ENCODE results near the gene C22orf39. TPM values are rescaled to one million over a fixed set of nuclear protein-coding genes. Genes with fewer than 3 reads are reported as not detected.

C22orf39 gene
- total RNA-seq, 1 donor from 2014 or later, result 25.3 TPM

- no peak for TF ChIP-seq CTCF (IDR thresholded peaks at IDR 0.05; ENCODE audit: insufficient read depth, low read length, severe bottlenecking)
These were observed 16.3 kb upstream of the C22orf39 start for GRCh38 chr22:19463491-19464469.

GRCh38 chr22:19463008-19463407 lies 15.5 kb upstream of the C22orf39 start:
- DNase-seq (ENCODE audit: low read depth) (no peak), FAIRE-seq (no peak)
- Histone ChIP-seq H3K36me3 (ENCODE audit: control insufficient read depth, insufficient read depth, low read length) (peaks cover 25% of the 10 kb centered on the region), H3K4me3 (ENCODE audit: low read depth, low read length) (no peak overlapping the region), H3K27me3 (ENCODE audit: control insufficient read depth, insufficient read depth, low read length) (no peaks in the 10 kb centered on the region)
- TF ChIP-seq CTCF (IDR thresholded peaks at IDR 0.05; ENCODE audit: insufficient read depth, low read length, severe bottlenecking), result no peak

More at GRCh38 chr22:19463491-19464469, 16.3 kb upstream of the C22orf39 start:
- DNase-seq (ENCODE audit: low read depth), result no peak
- H3K36me3 ChIP-seq (ENCODE audit: control insufficient read depth, insufficient read depth, low read length), result peaks cover 29% of the 10 kb centered on the region
- no peak for FAIRE-seq
- no peak overlapping the region for H3K4me3 ChIP-seq (ENCODE audit: low read depth, low read length)
- no peaks in the 10 kb centered on the region for H3K27me3 ChIP-seq (ENCODE audit: control insufficient read depth, insufficient read depth, low read length)

- no peak for FAIRE-seq
- TF ChIP-seq CTCF (IDR thresholded peaks at IDR 0.05; ENCODE audit: insufficient read depth, low read length, severe bottlenecking), result no peak
- H3K27me3 ChIP-seq (ENCODE audit: control insufficient read depth, insufficient read depth, low read length), result no peaks in the 10 kb centered on the region
- DNase-seq (ENCODE audit: low read depth), result no peak
- no peak overlapping the region for H3K4me3 ChIP-seq (ENCODE audit: low read depth, low read length)
- peaks cover 23% of the 10 kb centered on the region for H3K36me3 ChIP-seq (ENCODE audit: control insufficient read depth, insufficient read depth, low read length)
These were observed 14.0 kb upstream of the C22orf39 start for GRCh38 chr22:19461506-19461905.

GRCh38 chr22:19460036-19460435 lies 12.5 kb upstream of the C22orf39 start:
- no peak for FAIRE-seq
- no peak for TF ChIP-seq CTCF (IDR thresholded peaks at IDR 0.05; ENCODE audit: insufficient read depth, low read length, severe bottlenecking)

GRCh38 chr22:19457828-19458428 lies 10.4 kb upstream of the C22orf39 start:
- peaks cover 27% of the 10 kb centered on the region for H3K36me3 ChIP-seq (ENCODE audit: control insufficient read depth, insufficient read depth, low read length)
- no peak for FAIRE-seq
- TF ChIP-seq CTCF (IDR thresholded peaks at IDR 0.05; ENCODE audit: insufficient read depth, low read length, severe bottlenecking), result no peak

More at GRCh38 chr22:19460036-19460435, 12.5 kb upstream of the C22orf39 start:
- Histone ChIP-seq H3K36me3 (ENCODE audit: control insufficient read depth, insufficient read depth, low read length) (peaks cover 26% of the 10 kb centered on the region), H3K4me3 (ENCODE audit: low read depth, low read length) (no peak overlapping the region), H3K27me3 (ENCODE audit: control insufficient read depth, insufficient read depth, low read length) (no peaks in the 10 kb centered on the region)
- DNase-seq (ENCODE audit: low read depth), result no peak

More at GRCh38 chr22:19457828-19458428, 10.4 kb upstream of the C22orf39 start:
- Histone ChIP-seq H3K4me3 (ENCODE audit: low read depth, low read length) (no peak overlapping the region), H3K27me3 (ENCODE audit: control insufficient read depth, insufficient read depth, low read length) (no peaks in the 10 kb centered on the region)
- no peak for DNase-seq (ENCODE audit: low read depth)
